Frontal cortex (tissue), 4 donors: ENCODE measurements around the gene PPP2R5E. TPM values are rescaled to one million over a fixed set of nuclear protein-coding genes. Genes with fewer than 3 reads are reported as not detected.
"Not testable (repeated sequence)": the region's sequence is repeated elsewhere in the genome, so short reads cannot be mapped to it uniquely, and the experiment has no call there.

Experiments used
- DNase-seq, 2 donors: peaks; one replicate each; pipeline ENCODE4 v3.0.0; 2012; ENCODE audit warnings: low spot score in 2 of 2
- FAIRE-seq: peaks from 2 replicates; lab custom pipeline; 2012; peaks lifted over from hg19 to GRCh38; lab: Jason Lieb, UNC
- total RNA-seq: library from RNA; depleted of rRNA; stranded (reverse); fragments of >200 nt; gene quantifications from one replicate; pipeline ENCODE4 v1.2.3, GENCODE V29; 2014
- donor health status: control.
- donor health status: control.
- donor health status: control.

The PPP2R5E gene
- total RNA-seq, 1 donor from 2014 or later = 35.1 TPM

- FAIRE-seq = no peak
- DNase-seq = no peak
Measured at GRCh38 chr14:63523735-63524426, 19.3 kb downstream of the PPP2R5E start.

DNA sequence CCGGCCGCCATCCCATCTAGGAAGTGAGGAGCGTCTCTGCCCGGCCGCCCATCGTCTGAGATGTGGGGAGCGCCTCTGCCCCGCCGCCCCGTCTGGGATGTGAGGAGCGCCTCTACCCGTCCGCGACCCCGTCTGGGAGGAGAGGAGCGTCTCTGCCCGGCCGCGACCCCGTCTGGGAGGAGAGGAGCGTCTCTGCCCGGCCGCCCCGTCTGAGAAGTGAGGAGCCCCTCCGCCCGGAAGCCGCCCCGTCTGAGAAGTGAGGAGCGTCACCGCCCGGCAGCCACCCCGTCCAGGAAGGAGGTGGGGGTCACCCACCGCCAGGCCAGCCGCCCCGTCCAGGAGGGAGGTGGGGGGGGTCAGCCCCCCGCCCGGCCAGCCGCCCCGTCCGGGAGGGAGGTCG lies 20.7 kb downstream of the PPP2R5E start:
- FAIRE-seq, DNase-seq: not testable (repeated sequence)

- DNase-seq (no peak), FAIRE-seq (no peak)
Measured at GRCh38 chr14:63517354-63517753, 25.8 kb downstream of the PPP2R5E start.

- FAIRE-seq (no peak), DNase-seq (no peak)
Measured at GRCh38 chr14:63515240-63515639, 27.9 kb downstream of the PPP2R5E start.

GRCh38 chr14:63513756-63514155 lies 29.4 kb downstream of the PPP2R5E start:
- no peak for DNase-seq
- no peak for FAIRE-seq

GRCh38 chr14:63512861-63513260 lies 30.3 kb downstream of the PPP2R5E start:
- no peak for FAIRE-seq
- no peak for DNase-seq

DNA sequence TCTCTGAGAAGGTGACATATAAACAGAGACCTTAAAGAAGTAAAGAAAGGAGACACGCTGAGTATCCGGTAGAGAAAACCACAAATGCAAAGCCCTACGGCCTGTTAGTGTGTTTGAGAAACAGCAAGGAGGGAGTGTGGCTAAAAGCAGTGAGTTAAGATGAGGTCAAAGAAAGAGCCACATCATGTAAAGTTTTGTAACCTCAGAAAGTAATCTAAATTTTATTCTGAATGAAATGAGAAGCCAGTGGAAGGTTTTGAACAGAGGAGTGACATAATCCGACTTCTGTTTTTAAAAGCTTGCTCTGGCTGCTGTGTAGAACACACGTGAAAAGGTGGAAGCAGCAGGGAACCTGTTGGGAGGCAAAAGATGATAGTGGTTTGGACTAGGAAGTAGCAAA lies 32.6 kb downstream of the PPP2R5E start:
- no peak for DNase-seq

DNA sequence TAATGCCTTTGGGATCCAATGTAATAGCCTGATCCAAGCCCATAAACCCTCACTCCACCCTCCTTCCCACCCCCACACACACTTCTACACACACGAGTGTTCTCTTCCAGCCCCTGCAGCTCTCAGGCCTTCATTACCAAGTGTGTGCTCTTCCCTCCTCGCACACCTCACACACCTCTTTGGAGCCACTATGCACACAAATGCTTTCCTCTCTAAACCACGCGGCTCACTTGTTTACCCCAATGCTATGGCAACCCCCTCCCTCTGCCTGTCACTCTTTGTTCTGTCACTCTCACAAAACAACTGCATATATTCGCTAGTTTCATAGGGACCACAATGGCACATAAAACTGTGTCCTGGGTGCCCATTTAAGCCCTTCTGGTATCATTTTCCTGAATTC lies 35.1 kb downstream of the PPP2R5E start:
- no peak for DNase-seq
- FAIRE-seq = no peak

More for the DNA sequence above, 32.6 kb downstream of the PPP2R5E start:
- FAIRE-seq = no peak

GRCh38 chr14:63504648-63505047 lies 38.5 kb downstream of the PPP2R5E start:
- FAIRE-seq = no peak
- no peak for DNase-seq

DNA sequence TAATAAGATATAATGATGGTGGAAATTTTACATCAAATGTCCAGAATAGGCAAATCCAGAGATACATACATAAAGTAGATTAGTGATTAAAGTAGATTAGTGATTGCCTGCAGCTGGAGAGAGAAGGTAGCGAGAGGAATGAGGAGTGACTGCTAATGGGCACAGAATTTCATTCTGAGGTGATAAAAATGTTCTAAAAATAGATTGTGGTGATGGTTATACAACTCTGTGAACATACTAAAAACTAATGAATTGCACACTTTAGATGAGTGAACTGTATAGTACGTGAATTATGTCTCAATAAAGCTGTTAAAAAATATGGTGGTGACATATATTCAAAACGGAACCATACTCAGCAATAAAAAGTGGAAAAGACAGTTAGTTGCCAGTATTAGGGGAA lies 41.7 kb downstream of the PPP2R5E start:
- FAIRE-seq (no peak), DNase-seq (no peak)

GRCh38 chr14:63499701-63500250 lies 43.4 kb downstream of the PPP2R5E start:
- DNase-seq (no peak), FAIRE-seq (no peak)

GRCh38 chr14:63496837-63497400 lies 46.3 kb downstream of the PPP2R5E start:
- DNase-seq = no peak
- no peak for FAIRE-seq

DNA sequence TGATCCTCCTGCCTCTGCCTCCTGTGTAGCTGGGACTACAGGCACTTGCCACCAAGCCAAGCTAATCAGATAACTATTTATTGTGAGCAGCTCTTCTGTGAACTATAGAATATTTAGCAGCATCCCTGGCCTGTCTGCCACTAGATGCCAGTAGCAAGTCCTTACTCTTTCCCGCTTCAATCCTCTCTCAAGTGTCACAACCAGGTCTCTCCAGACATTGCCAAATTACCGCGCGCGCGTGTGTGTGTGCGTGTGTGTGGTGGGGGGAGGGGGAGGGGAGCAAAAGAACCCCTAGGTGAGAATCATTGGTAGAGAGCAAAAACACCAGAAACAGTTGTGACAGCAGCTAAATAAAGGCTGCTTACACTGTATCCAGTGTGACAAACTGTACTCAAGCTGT lies 49.9 kb downstream of the PPP2R5E start:
- DNase-seq (peak in 1 of 2 donors; percentile 19), FAIRE-seq (no peak)

DNA sequence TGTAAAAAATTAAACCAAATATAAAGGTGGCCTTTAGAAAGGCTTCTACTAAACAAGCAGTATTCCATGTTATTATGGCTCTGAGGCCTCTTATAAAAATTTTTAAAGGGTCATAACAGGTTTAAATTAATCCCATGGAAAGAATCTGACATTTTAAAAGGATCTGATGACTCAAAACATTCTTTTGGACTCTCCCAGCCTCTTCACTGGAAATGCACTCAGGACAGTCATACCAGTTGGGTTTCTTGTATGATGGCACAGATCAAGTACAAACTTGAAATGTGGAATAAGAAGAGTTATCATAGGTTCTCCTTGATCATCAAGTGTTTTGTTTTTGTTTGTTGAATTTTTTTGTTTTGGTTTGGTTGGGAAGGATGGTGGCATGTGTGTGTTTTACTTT lies 50.8 kb downstream of the PPP2R5E start:
- FAIRE-seq = no peak
- no peak for DNase-seq

DNA sequence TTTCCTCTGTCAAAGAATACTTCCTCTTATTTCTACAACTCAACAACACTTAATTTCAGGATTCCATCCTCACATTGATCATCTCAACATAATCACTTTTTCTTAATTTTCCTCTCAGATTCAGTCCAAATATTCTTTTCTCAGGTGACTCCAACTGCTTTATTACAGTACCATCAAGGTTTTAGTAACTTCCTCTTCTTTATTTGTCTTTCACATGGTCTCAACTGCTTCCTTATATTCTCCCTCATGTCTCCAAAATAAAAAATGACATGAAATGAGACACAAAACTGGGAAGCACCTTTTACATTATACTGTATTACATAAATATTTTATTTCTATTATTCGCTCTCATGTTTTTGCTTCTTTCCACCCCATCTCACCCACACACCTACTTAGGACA lies 55.5 kb downstream of the PPP2R5E start:
- DNase-seq (no peak), FAIRE-seq (no peak)

DNA sequence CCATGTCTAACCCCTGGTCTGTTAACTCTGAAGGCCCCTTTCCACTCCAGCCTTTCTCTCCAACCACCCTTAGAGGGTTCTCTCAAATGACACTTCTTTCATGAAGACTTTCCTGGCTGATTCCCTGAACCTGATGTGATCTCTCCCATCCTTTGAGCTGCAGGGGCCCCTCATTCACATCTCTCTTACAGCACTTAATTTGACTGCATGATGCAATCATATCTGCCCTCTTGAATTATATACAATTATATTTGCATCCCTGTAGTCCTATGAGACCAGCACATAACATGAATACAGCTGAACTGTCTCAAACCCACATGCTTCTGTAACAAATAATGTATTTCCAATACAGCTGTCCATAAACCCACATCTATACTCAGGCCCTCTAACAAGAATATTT lies 56.4 kb downstream of the PPP2R5E start:
- DNase-seq (no peak), FAIRE-seq (no peak)

- no peak for FAIRE-seq
Measured at GRCh38 chr14:63483315-63483714, 59.9 kb downstream of the PPP2R5E start.

DNA sequence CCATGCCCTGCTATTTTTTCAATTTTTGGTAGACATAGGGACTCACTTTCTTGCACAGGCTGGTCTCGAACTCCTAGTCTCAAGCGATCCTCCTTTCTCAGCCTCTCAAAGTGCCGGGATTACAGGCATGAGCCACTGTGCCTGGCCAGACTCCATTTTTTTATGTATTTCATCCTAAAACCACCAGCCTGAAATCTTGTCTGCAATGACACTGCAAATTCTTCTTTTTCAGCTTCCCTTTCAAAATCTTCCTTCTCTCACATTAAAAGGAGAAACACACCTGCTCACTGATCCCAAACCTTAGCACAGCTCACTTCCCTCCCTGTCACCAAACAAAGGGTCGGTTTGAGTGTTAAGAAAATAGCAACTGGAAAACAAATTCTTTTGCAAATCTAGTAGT lies 62.6 kb downstream of the PPP2R5E start:
- no peak for FAIRE-seq

More at GRCh38 chr14:63483315-63483714, 59.9 kb downstream of the PPP2R5E start:
- DNase-seq = no peak

DNA sequence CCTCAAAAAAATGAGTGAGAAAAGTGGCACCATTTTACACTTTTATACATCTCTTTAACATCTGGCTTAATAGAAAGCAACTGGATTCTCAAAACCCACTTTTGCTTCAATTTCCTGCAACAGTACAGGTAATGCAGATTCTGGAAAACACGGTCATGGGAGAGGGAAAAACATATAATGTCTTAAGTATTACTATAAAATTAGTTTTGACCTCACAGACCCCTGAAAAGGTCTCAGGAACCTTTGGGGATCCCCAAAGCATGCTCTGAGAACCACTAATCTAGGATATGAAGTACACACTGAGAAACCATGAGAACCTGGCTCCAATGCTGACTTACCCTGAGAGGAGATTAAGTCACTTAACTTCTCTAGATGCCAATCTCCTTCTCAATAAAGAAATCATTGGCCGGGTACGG lies 64.7 kb downstream of the PPP2R5E start:
- DNase-seq = no peak
- no peak for FAIRE-seq

More for the DNA sequence above, 62.6 kb downstream of the PPP2R5E start:
- DNase-seq = no peak

- DNase-seq (no peak), FAIRE-seq (no peak)
Measured at GRCh38 chr14:63478010-63478409, 65.2 kb downstream of the PPP2R5E start.

GRCh38 chr14:63477556-63477955 lies 65.6 kb downstream of the PPP2R5E start:
- FAIRE-seq (no peak), DNase-seq (no peak)
